GM19372 (cell line): ENCODE measurements around the gene AMIGO3.
"Not testable (repeated sequence)": the region's sequence is repeated elsewhere in the genome, so short reads cannot be mapped to it uniquely, and the experiment has no call there.

ENCODE experiments used
- ATAC-seq: cut with Tn5 transposase; IDR thresholded peaks from one replicate; pipeline ENCODE4 v1.9.1; 2021; ENCODE audit warnings: mild to moderate bottlenecking, low read depth, moderate library complexity; ENCODE audit not compliant: unreplicated experiment

AMIGO3 gene, protein sequence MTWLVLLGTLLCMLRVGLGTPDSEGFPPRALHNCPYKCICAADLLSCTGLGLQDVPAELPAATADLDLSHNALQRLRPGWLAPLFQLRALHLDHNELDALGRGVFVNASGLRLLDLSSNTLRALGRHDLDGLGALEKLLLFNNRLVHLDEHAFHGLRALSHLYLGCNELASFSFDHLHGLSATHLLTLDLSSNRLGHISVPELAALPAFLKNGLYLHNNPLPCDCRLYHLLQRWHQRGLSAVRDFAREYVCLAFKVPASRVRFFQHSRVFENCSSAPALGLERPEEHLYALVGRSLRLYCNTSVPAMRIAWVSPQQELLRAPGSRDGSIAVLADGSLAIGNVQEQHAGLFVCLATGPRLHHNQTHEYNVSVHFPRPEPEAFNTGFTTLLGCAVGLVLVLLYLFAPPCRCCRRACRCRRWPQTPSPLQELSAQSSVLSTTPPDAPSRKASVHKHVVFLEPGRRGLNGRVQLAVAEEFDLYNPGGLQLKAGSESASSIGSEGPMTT

GRCh38 chr3:49719214-49719884 is at the start of gene AMIGO3:
AMIGO3 (minus strand) TSS chr3:49719684; CDS start chr3:49719465, 219 bp downstream.
- ATAC-seq, result peak; percentile 48

DNA sequence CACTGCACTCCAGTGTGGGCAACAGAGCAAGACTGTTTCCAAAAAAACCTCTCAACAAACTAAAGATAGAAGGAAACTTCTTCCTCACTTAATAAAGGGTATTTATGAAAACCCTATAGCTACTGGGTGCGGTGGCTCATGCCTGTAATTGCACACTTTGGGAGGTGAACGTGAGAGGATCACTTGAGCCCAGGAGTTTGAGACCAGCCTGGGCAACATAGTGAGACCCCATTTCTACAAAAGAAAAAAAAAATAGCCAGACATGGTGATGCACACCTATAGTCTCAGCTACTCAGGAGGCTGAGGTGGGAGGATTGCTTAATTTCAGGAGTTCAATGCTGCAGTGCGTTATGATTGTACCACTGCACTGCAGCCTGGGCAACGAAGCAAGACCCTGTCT is 44.5 kb upstream of the AMIGO3 start:
- ATAC-seq, result no peak

DNA sequence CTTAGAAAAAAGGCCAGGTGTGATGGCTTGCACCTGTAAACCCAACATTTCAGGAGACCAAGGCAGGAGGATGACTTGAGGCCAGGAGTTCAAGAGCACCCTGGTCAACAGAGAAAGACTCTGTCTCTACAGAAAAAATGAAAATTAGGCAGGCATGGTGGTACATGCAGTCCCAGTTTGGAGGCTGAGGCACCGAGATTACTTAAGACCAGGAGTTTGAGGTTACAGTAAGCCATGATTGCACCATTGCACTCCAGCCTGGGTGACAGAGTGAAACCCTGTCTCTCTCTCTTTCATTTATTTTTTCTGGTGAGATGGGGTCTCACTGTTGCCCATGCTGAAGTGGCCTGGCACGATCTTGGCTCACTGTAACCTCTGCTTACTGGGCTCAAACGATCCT is 42.2 kb upstream of the AMIGO3 start:
- ATAC-seq, result no peak

DNA sequence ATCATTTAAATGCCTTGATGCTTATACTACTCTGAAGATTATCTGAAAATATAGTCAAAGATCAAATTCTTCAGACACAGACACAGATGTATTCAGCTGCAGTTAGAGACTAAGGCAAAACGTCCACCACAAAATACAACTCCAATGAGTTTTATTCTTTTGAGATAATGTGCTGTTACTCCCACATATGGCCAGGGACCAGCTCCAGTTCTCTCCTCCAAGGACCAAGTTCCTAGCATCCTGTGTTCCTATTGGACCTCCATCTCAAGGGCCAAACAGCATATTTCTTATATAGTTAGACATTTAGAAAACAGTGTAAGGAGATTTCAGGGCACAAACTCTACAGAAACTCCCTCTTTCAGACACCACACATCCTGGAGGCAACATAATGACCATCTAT is 39.7 kb upstream of the AMIGO3 start:
- ATAC-seq, result no peak

GRCh38 chr3:49757197-49757596 is 37.7 kb upstream of the AMIGO3 start:
- ATAC-seq, result no peak

DNA sequence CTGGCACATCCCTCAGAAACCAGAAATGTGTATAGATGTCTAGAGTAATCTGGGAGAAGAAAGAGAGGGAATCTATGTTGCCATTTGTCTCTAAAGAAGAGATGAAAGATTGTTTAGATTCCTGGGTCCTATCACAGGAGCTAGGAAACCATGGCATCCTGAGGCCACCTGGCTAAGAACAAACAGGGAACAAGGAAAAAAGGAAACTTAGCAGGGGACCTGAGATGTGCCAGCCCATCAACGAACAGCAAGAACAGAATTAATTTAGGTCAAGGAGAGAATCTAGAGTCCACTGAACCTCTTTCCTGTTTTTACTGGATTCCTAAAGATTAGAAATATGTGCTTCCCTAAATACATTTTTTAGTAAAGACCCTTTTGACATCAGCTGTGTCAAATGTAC is 36.6 kb upstream of the AMIGO3 start:
- no peak for ATAC-seq

GRCh38 chr3:49754536-49754935 is 35.1 kb upstream of the AMIGO3 start:
- ATAC-seq, result no peak

DNA sequence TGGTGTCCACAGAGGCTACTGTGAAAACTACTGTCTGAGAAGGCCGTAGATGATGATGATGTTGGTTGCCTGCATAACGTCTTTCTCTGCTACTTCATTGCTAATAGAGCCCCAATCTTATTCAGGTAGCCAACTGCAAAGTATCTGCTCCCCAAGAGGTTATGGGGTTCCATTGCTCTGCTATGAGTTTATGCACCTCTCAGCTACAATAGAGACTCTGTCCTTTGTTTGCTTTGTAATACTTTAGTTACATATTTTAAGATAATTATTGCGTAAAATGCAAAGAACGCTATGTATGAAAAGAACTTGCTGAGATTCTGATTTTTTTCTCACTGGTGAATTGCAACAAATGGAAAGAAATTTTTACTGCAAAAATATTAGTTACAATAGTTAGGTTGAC is 32.0 kb upstream of the AMIGO3 start:
- ATAC-seq, result no peak

DNA sequence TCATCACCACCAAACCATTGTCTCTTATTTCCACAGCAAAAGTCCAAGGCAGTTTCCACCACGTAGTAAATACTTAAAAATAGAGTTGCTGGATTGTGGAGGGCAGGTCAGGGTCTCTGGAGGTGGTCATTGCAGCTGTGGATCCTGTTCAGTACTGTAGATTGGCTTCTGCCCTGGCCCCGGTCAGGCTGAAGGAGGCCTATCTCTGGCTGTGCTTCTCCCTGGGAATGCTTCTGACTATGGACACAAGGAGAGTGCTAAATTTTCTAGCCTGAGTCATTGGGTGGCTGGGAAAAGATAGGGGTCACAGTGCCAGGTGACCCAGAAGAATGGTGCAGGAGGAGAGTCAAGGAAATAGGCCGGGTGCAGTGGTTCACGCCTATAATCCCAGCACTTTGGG is 30.6 kb upstream of the AMIGO3 start:
- no peak for ATAC-seq

- not testable (repeated sequence) for ATAC-seq
These were observed 29.4 kb upstream of the AMIGO3 start for GRCh38 chr3:49748874-49749273.

DNA sequence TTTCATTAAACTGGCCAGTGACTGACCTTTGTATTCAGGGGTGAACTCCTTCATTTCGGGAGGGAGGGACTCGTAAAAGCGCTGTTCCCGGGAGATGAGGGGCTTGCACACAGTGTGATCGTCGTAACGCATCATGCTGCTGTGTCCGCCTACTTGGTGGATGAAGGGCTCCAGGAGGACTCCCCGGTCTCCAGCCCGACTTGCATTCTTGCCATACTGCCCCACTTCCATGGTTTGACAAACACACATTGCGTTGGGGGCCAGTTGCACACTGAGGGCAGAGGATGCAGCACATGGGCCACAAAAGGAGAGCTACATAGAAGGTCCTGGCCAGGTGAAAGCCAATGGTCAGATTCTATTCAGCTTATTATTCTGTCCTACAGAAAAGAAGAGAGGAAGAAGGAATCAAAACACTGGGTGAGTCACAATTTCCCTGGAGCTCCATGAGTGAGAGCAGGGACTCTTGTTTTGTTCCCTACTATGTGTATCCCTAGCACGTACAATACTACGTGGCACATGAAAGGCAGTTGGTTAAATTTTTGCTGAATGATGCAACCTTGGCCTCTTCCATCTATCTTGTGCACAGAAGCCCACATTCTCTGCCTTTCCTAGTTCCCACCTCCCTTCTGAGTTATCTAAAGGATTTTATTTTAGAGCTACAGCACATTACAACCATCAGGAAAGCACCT is 28.5 kb upstream of the AMIGO3 start:
- ATAC-seq, result no peak

GRCh38 chr3:49745986-49746385 is 26.5 kb upstream of the AMIGO3 start:
- no peak for ATAC-seq

DNA sequence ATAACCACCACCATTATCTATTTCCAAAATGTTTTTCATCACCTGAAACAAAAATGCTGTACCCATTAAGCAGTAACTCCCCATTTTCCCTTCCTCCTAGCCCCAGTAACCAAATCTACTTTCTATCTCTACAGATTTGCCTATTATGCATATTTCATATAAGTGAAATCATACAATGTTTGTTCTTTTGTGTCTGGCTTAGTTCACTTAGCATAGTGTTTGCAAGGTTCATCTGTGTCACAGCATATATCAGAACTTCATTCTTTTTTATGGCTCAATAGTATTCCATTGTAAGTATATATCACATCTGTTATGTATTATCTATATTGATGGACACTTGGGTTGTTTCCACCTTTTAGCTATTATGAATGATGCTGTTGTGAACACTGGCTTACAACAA is 20.9 kb upstream of the AMIGO3 start:
- no peak for ATAC-seq

DNA sequence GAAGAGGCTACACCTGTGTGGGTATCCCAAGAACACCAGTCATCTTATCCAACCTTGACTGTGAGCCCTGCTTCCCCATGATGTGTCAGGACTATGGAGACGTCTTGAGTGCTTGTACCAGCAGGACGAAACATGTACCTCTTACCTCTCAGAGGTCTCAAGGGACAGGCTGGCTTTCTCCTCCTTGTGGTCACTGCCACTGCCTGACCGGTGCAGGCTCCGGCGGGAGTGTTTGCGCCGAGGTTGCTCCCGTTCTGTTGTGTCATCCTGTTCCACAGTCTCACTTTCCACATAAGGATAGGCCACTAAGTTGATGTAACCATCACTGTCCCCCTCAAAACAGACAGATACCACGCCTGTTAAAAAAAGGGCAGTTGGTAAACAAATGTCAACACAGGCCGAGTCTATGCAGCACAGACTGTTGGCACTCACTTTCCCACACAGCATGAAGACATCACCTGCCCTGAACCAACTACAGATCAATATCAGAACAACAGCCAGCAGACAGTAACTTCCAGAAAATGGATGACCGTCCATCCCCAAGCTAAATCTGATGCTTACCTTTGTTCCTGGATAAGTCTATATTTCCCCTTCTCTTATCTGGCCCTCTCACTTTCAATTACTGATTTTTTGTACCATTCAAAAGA is 18.7 kb upstream of the AMIGO3 start:
- no peak for ATAC-seq

- no peak for ATAC-seq
These were observed 15.3 kb upstream of the AMIGO3 start for GRCh38 chr3:49734752-49735151.

- no peak for ATAC-seq
These were observed 14.1 kb upstream of the AMIGO3 start for GRCh38 chr3:49733551-49733950.

- ATAC-seq, result no peak
These were observed 13.1 kb upstream of the AMIGO3 start for GRCh38 chr3:49732597-49732996.

GRCh38 chr3:49729966-49730609 is 10.6 kb upstream of the AMIGO3 start:
- ATAC-seq, result no peak

GRCh38 chr3:49727924-49728361 is 8.5 kb upstream of the AMIGO3 start:
- no peak for ATAC-seq
